H9 (cell line): Measurements from ENCODE around the gene KIF18B. TPM values are rescaled to one million over a fixed set of nuclear protein-coding genes. Genes with fewer than 3 reads are reported as not detected.

ENCODE experiments used
- DNase-seq: peaks from one replicate; pipeline ENCODE4 v3.0.0-alpha.2; 2017
- H2AFZ ChIP-seq: one replicate; pipeline ENCODE4 v1.6.1; 2013; ENCODE audit warnings: mild to moderate bottlenecking, low read length, control low read depth, moderate library complexity
- H2AK5ac ChIP-seq: 2 replicates; pipeline ENCODE4 v1.6.1; 2013; ENCODE audit warnings: low read length, control low read depth, mixed read lengths; ENCODE audit not compliant: insufficient read length
- H2BK120ac ChIP-seq: one replicate; pipeline ENCODE4 v1.6.1; 2013; ENCODE audit warnings: low read depth, mild to moderate bottlenecking, low read length, control low read depth, inconsistent platforms; ENCODE audit not compliant: poor library complexity, severe bottlenecking
- H2BK12ac ChIP-seq: 2 replicates; pipeline ENCODE4 v1.6.1; 2013; ENCODE audit warnings: low read length, control low read depth, mixed read lengths, low read depth; ENCODE audit not compliant: insufficient read length
- H2BK15ac ChIP-seq: 2 replicates; pipeline ENCODE4 v1.6.1; 2013; ENCODE audit warnings: low read depth, low read length, control low read depth
- H2BK20ac ChIP-seq: one replicate; pipeline ENCODE4 v1.6.1; 2013; ENCODE audit warnings: low read depth, mild to moderate bottlenecking, low read length, control low read depth, inconsistent platforms; ENCODE audit not compliant: poor library complexity, severe bottlenecking
- H2BK5ac ChIP-seq: 2 replicates; pipeline ENCODE4 v1.6.1; 2013; ENCODE audit warnings: low read length, control low read depth, mixed read lengths; ENCODE audit not compliant: insufficient read length
- H3K14ac ChIP-seq: 2 replicates; pipeline ENCODE4 v1.6.1; 2013; ENCODE audit warnings: low read length, control low read depth; ENCODE audit not compliant: insufficient read depth
- H3K18ac ChIP-seq: 2 replicates; pipeline ENCODE4 v1.6.1; 2013; ENCODE audit warnings: low read depth, mild to moderate bottlenecking, mixed read lengths, low read length, control low read depth; ENCODE audit not compliant: insufficient read length
- H3K23ac ChIP-seq: 2 replicates; pipeline ENCODE4 v1.6.1; 2013; ENCODE audit warnings: low read length, control low read depth, mixed read lengths, low read depth; ENCODE audit not compliant: insufficient read length
- H3K23me2 ChIP-seq: 2 replicates; pipeline ENCODE4 v1.6.1; 2013; ENCODE audit warnings: low read depth, mild to moderate bottlenecking, mixed read lengths, low read length, control low read depth; ENCODE audit not compliant: insufficient read length, poor library complexity, severe bottlenecking
- H3K27ac ChIP-seq: 2 replicates; pipeline ENCODE4 v1.5.1; 2013; ENCODE audit warnings: low read length, control low read depth, mixed read lengths, low read depth; ENCODE audit not compliant: insufficient read length
- H3K27me3 ChIP-seq: 2 replicates; pipeline ENCODE4 v1.6.1; 2013; ENCODE audit warnings: low read length, control low read depth, inconsistent platforms; ENCODE audit not compliant: insufficient read depth
- H3K4ac ChIP-seq: 2 replicates; pipeline ENCODE4 v1.6.1; 2013; ENCODE audit warnings: low read depth, mild to moderate bottlenecking, control low read depth, inconsistent platforms, low read length, moderate library complexity
- H3K4me1 ChIP-seq: 2 replicates; pipeline ENCODE4 v1.6.1; 2013; ENCODE audit warnings: low read length, control low read depth, inconsistent platforms; ENCODE audit not compliant: insufficient read depth
- H3K4me2 ChIP-seq: 2 replicates; pipeline ENCODE4 v1.6.1; 2013; ENCODE audit warnings: low read length, control low read depth, mixed read lengths; ENCODE audit not compliant: insufficient read length, insufficient read depth
- H3K56ac ChIP-seq: 2 replicates; pipeline ENCODE4 v1.6.1; 2013; ENCODE audit warnings: low read depth, mild to moderate bottlenecking, mixed read lengths, low read length, control low read depth; ENCODE audit not compliant: insufficient read length
- H3K79me1 ChIP-seq: 2 replicates; pipeline ENCODE4 v1.6.1; 2013; ENCODE audit warnings: low read depth, mild to moderate bottlenecking, moderate library complexity, low read length, control low read depth, inconsistent platforms; ENCODE audit not compliant: insufficient read depth, poor library complexity, severe bottlenecking
- H3K79me2 ChIP-seq: 2 replicates; pipeline ENCODE4 v1.6.1; 2013; ENCODE audit warnings: low read length, control low read depth, inconsistent platforms; ENCODE audit not compliant: insufficient read depth
- H3K9ac ChIP-seq: 2 replicates; pipeline ENCODE4 v1.6.1; 2013; ENCODE audit warnings: low read length, control low read depth, mixed read lengths; ENCODE audit not compliant: insufficient read length; ENCODE audit errors: extremely low read depth
- H3K9me3 ChIP-seq: one replicate; pipeline ENCODE4 v1.6.1; 2013; ENCODE audit warnings: low read depth, low read length, inconsistent platforms; ENCODE audit not compliant: control insufficient read depth
- H3T11ph ChIP-seq: one replicate; pipeline ENCODE4 v1.6.1; 2013; ENCODE audit warnings: mild to moderate bottlenecking, low read length, control low read depth, inconsistent platforms
- H4K20me1 ChIP-seq: one replicate; pipeline ENCODE4 v1.6.1; 2013; ENCODE audit not compliant: control insufficient read depth, insufficient read length, insufficient read depth
- H4K5ac ChIP-seq: 2 replicates; pipeline ENCODE4 v1.6.1; 2013; ENCODE audit warnings: low read depth, mild to moderate bottlenecking, mixed read lengths, low read length, control low read depth; ENCODE audit not compliant: insufficient read length
- H4K8ac ChIP-seq: replicated peaks from 2 replicates; pipeline ENCODE4 v1.6.1; 2013; ENCODE audit warnings: low read length, control low read depth, mixed read lengths, low read depth; ENCODE audit not compliant: insufficient read length
- H4K91ac ChIP-seq: 2 replicates; pipeline ENCODE4 v1.6.1; 2013; ENCODE audit warnings: low read depth, mild to moderate bottlenecking, moderate library complexity, mixed read lengths, low read length, control low read depth; ENCODE audit not compliant: insufficient read length
- H3K27ac Mint-ChIP-seq, 3 experiments: 2 replicates in 2 of 3; 3 replicates in 1 of 3; pipeline ENCODE4 v1.8.0; 2020 to 2021; ENCODE audit warnings: mixed read lengths in 3 of 3, mild to moderate bottlenecking in 1 of 3, moderate library complexity in 1 of 3
- H3K27me3 Mint-ChIP-seq: 2 replicates; pipeline ENCODE4 v1.8.0; 2021; ENCODE audit warnings: low read depth, mild to moderate bottlenecking, moderate library complexity, mixed read lengths
- H3K36me3 Mint-ChIP-seq, 3 experiments: 2 replicates in 2 of 3; 3 replicates in 1 of 3; pipeline ENCODE4 v1.8.0; 2020 to 2021; ENCODE audit warnings: low read depth in 3 of 3, mixed read lengths in 3 of 3; ENCODE audit not compliant: insufficient read depth in 1 of 3
- H3K4me1 Mint-ChIP-seq, 2 experiments: 2 replicates each; pipeline ENCODE4 v1.8.0; 2020; ENCODE audit warnings: mixed read lengths in 2 of 2
- H3K4me3 Mint-ChIP-seq, 2 experiments: 2 replicates in 1 of 2; 3 replicates in 1 of 2; pipeline ENCODE4 v1.8.0; 2020 to 2021; ENCODE audit warnings: mild to moderate bottlenecking in 2 of 2, mixed read lengths in 2 of 2, moderate library complexity in 1 of 2
- H3K9me3 Mint-ChIP-seq, 2 experiments: 2 replicates in 1 of 2; 3 replicates in 1 of 2; pipeline ENCODE4 v1.8.0; 2020; ENCODE audit warnings: mild to moderate bottlenecking in 2 of 2, mixed read lengths in 2 of 2, moderate library complexity in 1 of 2
- CTCF ChIP-seq: fragments of 200-600 bp; sonication (generic); conservative IDR thresholded peaks from 3 replicates; pipeline ENCODE4 v1.8.0; 2021; ENCODE audit warnings: antibody characterized with exemption, mild to moderate bottlenecking
- WGBS: extraction: QIAGEN DNeasy Blood & Tissue Kit; methylation state at CpG from one replicate; pipeline ENCODE4 v1.1.7; 2013; ENCODE audit warnings: missing lambda C conversion rate, low lambda C conversion rate, mixed read lengths; ENCODE audit not compliant: insufficient read length; ENCODE audit errors: extremely low coverage; 5-methylcytosine and 5-hydroxymethylcytosine counted together
- total RNA-seq: library from RNA; stranded (reverse); gene quantifications from 2 replicates; pipeline ENCODE4 v1.2.1, GENCODE V29; 2021

KIF18B gene
- total RNA-seq, 1 experiment from 2014 or later = 51.8 TPM

- Histone ChIP-seq H3K23me2 (no peaks in the 10 kb centered on the region), H3T11ph (no peak overlapping the region), H3K4me2 (no peak overlapping the region), H3K4ac (no peak overlapping the region), H2BK12ac (no peak overlapping the region), H2BK15ac (no peak overlapping the region), H4K91ac (no peak overlapping the region), H3K18ac (no peak overlapping the region), H3K4me1 (no peaks in the 10 kb centered on the region), H4K20me1 (no peaks in the 10 kb centered on the region), H3K79me2 (no peaks in the 10 kb centered on the region), H2BK120ac (no peak overlapping the region), H4K8ac (no peak overlapping the region), H3K79me1 (no peaks in the 10 kb centered on the region), H3K27ac (no peak overlapping the region), H2AFZ (no peak overlapping the region), H3K9ac (no peak overlapping the region), H2BK20ac (no peak overlapping the region), H3K56ac (no peak overlapping the region), H4K5ac (no peak overlapping the region), H3K9me3 (no peaks in the 10 kb centered on the region), H3K23ac (no peak overlapping the region), H3K14ac (no peak overlapping the region), H3K27me3 (no peaks in the 10 kb centered on the region), H2BK5ac (no peak overlapping the region), H2AK5ac (no peak overlapping the region)
- peaks cover 38 to 74% (median 74%) of the 10 kb centered on the region in 3 experiments for H3K36me3 Mint-ChIP-seq
- no peaks in the 10 kb centered on the region; a peak in 1 of 5 replicates for H3K9me3 Mint-ChIP-seq
- H3K4me1 Mint-ChIP-seq = no peaks in the 10 kb centered on the region
- WGBS = no CpG with 5 or more reads among the region's 10 CpGs
- no peak overlapping the region; a peak in 1 of 7 replicates for H3K27ac Mint-ChIP-seq
- H3K4me3 Mint-ChIP-seq = no peak overlapping the region
- peak; percentile 25 for DNase-seq
- no peaks in the 10 kb centered on the region for H3K27me3 Mint-ChIP-seq
- no peak for TF ChIP-seq CTCF
These were observed 12.8 kb downstream of the KIF18B start for GRCh38 chr17:44934745-44935105.
